Measurements from ENCODE around the gene AFP. TPM values are rescaled to one million over a fixed set of nuclear protein-coding genes. Genes with fewer than 3 reads are reported as not detected.

The AFP gene
- polyA plus RNA-seq, 1 donor (not counting 4 experiments of a cell fraction or from before 2014, with no cell fraction given), result 1.8 TPM

DNA sequence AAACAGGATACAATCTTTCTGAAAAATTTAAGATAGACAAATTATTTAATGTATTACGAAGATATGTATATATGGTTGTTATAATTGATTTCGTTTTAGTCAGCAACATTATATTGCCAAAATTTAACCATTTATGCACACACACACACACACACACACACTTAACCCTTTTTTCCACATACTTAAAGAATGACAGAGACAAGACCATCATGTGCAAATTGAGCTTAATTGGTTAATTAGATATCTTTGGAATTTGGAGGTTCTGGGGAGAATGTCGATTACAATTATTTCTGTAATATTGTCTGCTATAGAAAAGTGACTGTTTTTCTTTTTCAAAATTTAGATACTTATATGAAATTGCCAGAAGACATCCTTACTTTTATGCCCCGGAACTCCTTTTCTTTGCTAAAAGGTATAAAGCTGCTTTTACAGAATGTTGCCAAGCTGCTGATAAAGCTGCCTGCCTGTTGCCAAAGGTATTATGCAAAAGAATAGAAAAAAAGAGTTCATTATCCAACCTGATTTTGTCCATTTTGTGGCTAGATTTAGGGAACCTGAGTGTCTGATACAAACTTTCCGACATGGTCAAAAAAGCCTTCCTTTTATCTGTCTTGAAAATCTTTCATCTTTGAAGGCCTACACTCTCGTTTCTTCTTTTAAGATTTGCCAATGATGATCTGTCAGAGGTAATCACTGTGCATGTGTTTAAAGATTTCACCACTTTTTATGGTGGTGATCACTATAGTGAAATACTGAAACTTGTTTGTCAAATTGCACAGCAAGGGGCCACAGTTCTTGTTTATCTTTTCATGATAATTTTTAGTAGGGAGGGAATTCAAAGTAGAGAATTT, 26.8 kb upstream of the AFP start:
- FAIRE-seq (no peak), DNase-seq (ENCODE audit: low read depth, low spot score) (no peak)
- no peak overlapping the region for H3K27ac ChIP-seq (ENCODE audit: control insufficient read depth, insufficient read depth, low read length)
- H3K36me3 ChIP-seq (ENCODE audit: control insufficient read depth in 2 of 2, extremely low read depth in 1 of 2, insufficient read depth in 2 of 2, low read length in 2 of 2), result no peaks in the 10 kb centered on the region
- H3K9ac ChIP-seq (ENCODE audit: control insufficient read depth, extremely low read depth, insufficient read depth, low read length), result no peak overlapping the region
- no peaks in the 10 kb centered on the region for H3K79me2 ChIP-seq (ENCODE audit: control insufficient read depth, insufficient read depth, low read length)
- H3K4me3 ChIP-seq (ENCODE audit: control insufficient read depth in 2 of 3, extremely low read depth in 1 of 3, insufficient read depth in 2 of 3, low read depth in 1 of 3, low read length in 3 of 3), result no peak overlapping the region
- H3K9me1 ChIP-seq (ENCODE audit: control insufficient read depth, extremely low read depth, insufficient read depth, low read length), result no peaks in the 10 kb centered on the region
- no peak overlapping the region for H3K4me2 ChIP-seq (ENCODE audit: control insufficient read depth, extremely low read depth, insufficient read depth, low read depth, low read length)
- TF ChIP-seq EZH2 (IDR thresholded peaks at IDR 0.05; ENCODE audit: low read length), result no peak
- TF ChIP-seq, protein P1, sequence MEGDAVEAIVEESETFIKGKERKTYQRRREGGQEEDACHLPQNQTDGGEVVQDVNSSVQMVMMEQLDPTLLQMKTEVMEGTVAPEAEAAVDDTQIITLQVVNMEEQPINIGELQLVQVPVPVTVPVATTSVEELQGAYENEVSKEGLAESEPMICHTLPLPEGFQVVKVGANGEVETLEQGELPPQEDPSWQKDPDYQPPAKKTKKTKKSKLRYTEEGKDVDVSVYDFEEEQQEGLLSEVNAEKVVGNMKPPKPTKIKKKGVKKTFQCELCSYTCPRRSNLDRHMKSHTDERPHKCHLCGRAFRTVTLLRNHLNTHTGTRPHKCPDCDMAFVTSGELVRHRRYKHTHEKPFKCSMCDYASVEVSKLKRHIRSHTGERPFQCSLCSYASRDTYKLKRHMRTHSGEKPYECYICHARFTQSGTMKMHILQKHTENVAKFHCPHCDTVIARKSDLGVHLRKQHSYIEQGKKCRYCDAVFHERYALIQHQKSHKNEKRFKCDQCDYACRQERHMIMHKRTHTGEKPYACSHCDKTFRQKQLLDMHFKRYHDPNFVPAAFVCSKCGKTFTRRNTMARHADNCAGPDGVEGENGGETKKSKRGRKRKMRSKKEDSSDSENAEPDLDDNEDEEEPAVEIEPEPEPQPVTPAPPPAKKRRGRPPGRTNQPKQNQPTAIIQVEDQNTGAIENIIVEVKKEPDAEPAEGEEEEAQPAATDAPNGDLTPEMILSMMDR (optimal IDR thresholded peaks at IDR 0.05 in 1 of 3, IDR thresholded peaks at IDR 0.05 in 1 of 3, conservative IDR thresholded peaks at IDR 0.05 in 1 of 3; ENCODE audit: extremely low read depth in 1 of 3, insufficient read depth in 2 of 3, low read length in 3 of 3), result no peak
- dilution Hi-C loops (cut with MboI; ENCODE audit: extremely low pct_ligation_motif_present, low sequenced_read_pairs), result no loop called here
- no peaks in the 10 kb centered on the region for H4K20me1 ChIP-seq (ENCODE audit: control insufficient read depth, extremely low read depth, insufficient read depth, low read length)
- H3K27me3 ChIP-seq (ENCODE audit: control insufficient read depth, extremely low read depth, insufficient read depth, low read length), result no peaks in the 10 kb centered on the region
- no peaks in the 10 kb centered on the region for H3K4me1 ChIP-seq (ENCODE audit: control insufficient read depth, extremely low read depth, insufficient read depth, low read length)
- H2AFZ ChIP-seq (ENCODE audit: control insufficient read depth, low read length), result no peak overlapping the region
- H3K9me3 ChIP-seq (ENCODE audit: control insufficient read depth, low read depth, low read length), result no peaks in the 10 kb centered on the region

DNA sequence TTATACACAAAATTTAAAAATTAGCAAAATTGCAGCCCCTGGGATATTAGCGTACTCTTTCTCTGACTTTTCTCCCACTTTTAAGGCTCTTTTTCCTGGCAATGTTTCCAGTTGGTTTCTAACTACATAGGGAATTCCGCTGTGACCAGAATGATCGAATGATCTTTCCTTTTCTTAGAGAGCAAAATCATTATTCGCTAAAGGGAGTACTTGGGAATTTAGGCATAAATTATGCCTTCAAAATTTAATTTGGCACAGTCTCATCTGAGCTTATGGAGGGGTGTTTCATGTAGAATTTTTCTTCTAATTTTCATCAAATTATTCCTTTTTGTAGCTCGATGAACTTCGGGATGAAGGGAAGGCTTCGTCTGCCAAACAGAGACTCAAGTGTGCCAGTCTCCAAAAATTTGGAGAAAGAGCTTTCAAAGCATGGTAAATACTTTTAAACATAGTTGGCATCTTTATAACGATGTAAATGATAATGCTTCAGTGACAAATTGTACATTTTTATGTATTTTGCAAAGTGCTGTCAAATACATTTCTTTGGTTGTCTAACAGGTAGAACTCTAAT, 26.0 kb upstream of the AFP start:
- no peaks in the 10 kb centered on the region for H3K36me3 ChIP-seq (ENCODE audit: control insufficient read depth in 2 of 2, extremely low read depth in 1 of 2, insufficient read depth in 2 of 2, low read length in 2 of 2)
- no peak for TF ChIP-seq EZH2 (IDR thresholded peaks at IDR 0.05; ENCODE audit: low read length)
- TF ChIP-seq, protein P1 (optimal IDR thresholded peaks at IDR 0.05 in 1 of 3, IDR thresholded peaks at IDR 0.05 in 1 of 3, conservative IDR thresholded peaks at IDR 0.05 in 1 of 3; ENCODE audit: extremely low read depth in 1 of 3, insufficient read depth in 2 of 3, low read length in 3 of 3), result no peak
- no peaks in the 10 kb centered on the region for H3K79me2 ChIP-seq (ENCODE audit: control insufficient read depth, insufficient read depth, low read length)
- H3K27me3 ChIP-seq (ENCODE audit: control insufficient read depth, extremely low read depth, insufficient read depth, low read length), result no peaks in the 10 kb centered on the region
- no peak overlapping the region for H2AFZ ChIP-seq (ENCODE audit: control insufficient read depth, low read length)
- no peak overlapping the region for H3K27ac ChIP-seq (ENCODE audit: control insufficient read depth, insufficient read depth, low read length)
- H3K9me1 ChIP-seq (ENCODE audit: control insufficient read depth, extremely low read depth, insufficient read depth, low read length), result no peaks in the 10 kb centered on the region
- dilution Hi-C loops (cut with MboI; ENCODE audit: extremely low pct_ligation_motif_present, low sequenced_read_pairs), result no loop called here
- H3K4me2 ChIP-seq (ENCODE audit: control insufficient read depth, extremely low read depth, insufficient read depth, low read depth, low read length), result no peak overlapping the region
- no peak for FAIRE-seq
- no peak overlapping the region for H3K9ac ChIP-seq (ENCODE audit: control insufficient read depth, extremely low read depth, insufficient read depth, low read length)
- H4K20me1 ChIP-seq (ENCODE audit: control insufficient read depth, extremely low read depth, insufficient read depth, low read length), result no peaks in the 10 kb centered on the region
- no peak for DNase-seq (ENCODE audit: low read depth, low spot score)
- no peaks in the 10 kb centered on the region for H3K4me1 ChIP-seq (ENCODE audit: control insufficient read depth, extremely low read depth, insufficient read depth, low read length)
- H3K9me3 ChIP-seq (ENCODE audit: control insufficient read depth, low read depth, low read length), result no peaks in the 10 kb centered on the region
- no peak overlapping the region for H3K4me3 ChIP-seq (ENCODE audit: control insufficient read depth in 2 of 3, extremely low read depth in 1 of 3, insufficient read depth in 2 of 3, low read depth in 1 of 3, low read length in 3 of 3)

Data from keratinocyte (primary cell).